Small intestine (tissue), 7 donors: Measurements from ENCODE around the gene KBTBD12. TPM values are rescaled to one million over a fixed set of nuclear protein-coding genes. Genes with fewer than 3 reads are reported as not detected.

ENCODE experiments used
- DNase-seq, 2 donors: peaks; one replicate each; pipeline versions ENCODE4 v3.0.0 to v3.0.0-alpha.2; 2013
- FAIRE-seq: peaks from 2 replicates; lab custom pipeline; 2012; peaks lifted over from hg19 to GRCh38; lab: Jason Lieb, UNC
- H3K27ac ChIP-seq, 3 donors: one replicate each; pipeline ENCODE4 v1.5.1; 2013; ENCODE audit warnings: low read length in 2 of 3, mild to moderate bottlenecking in 2 of 3, control low read depth in 1 of 3, inconsistent platforms in 1 of 3, low read depth in 1 of 3, moderate library complexity in 1 of 3
- H3K27me3 ChIP-seq, 3 donors: one replicate each; pipeline ENCODE4 v1.6.1; 2013; ENCODE audit warnings: low read length in 3 of 3, inconsistent platforms in 1 of 3; ENCODE audit not compliant: control insufficient read depth in 3 of 3, insufficient read depth in 3 of 3
- H3K36me3 ChIP-seq, 3 donors: one replicate each; pipeline ENCODE4 v1.6.1; 2013; ENCODE audit warnings: low read length in 3 of 3, inconsistent platforms in 1 of 3, low read depth in 1 of 3, mild to moderate bottlenecking in 1 of 3, moderate library complexity in 1 of 3; ENCODE audit not compliant: control insufficient read depth in 3 of 3, insufficient read depth in 2 of 3
- H3K4me1 ChIP-seq, 3 donors: one replicate each; pipeline ENCODE4 v1.6.1; 2013; ENCODE audit warnings: low read length in 2 of 3, inconsistent platforms in 1 of 3, low read depth in 1 of 3, mild to moderate bottlenecking in 1 of 3, moderate library complexity in 1 of 3; ENCODE audit not compliant: control insufficient read depth in 3 of 3, insufficient read depth in 2 of 3
- H3K4me3 ChIP-seq, 3 donors: one replicate each; pipeline ENCODE4 v1.5.1; 2013; ENCODE audit warnings: low read length in 3 of 3, control low read depth in 1 of 3, inconsistent platforms in 1 of 3, low read depth in 1 of 3, mild to moderate bottlenecking in 1 of 3, moderate library complexity in 1 of 3
- H3K9me3 ChIP-seq, 2 donors: one replicate each; pipeline ENCODE4 v1.6.1; 2013; ENCODE audit warnings: low read depth in 1 of 2, low read length in 1 of 2; ENCODE audit not compliant: control insufficient read depth in 2 of 2, insufficient read depth in 1 of 2
- WGBS, 3 donors: extraction: QIAGEN DNeasy Blood & Tissue Kit; methylation state at CpG; one replicate each; pipeline ENCODE4 v1.1.7; 2013; 5-methylcytosine and 5-hydroxymethylcytosine counted together
- polyA plus RNA-seq, 4 donors: library from polyadenylated mRNA; stranded (reverse) in 3 of 4; unstranded in 1 of 4; fragments of 200-250 nt in 3 of 4; fragments of 120-200 nt in 1 of 4; gene quantifications; one replicate each; pipeline versions ENCODE4 v1.2.1 to v1.2.3, GENCODE V29; 2013
- donor health status: healthy with polysubstance abuse.
- donor health status: control.
- donor health status: control.
- donor health status: Bipolar disorder and iron deficiency.
- donor health status: healthy.

The KBTBD12 gene
- polyA plus RNA-seq, 4 donors = 0.30 to 3.6 (median 1.2) TPM

DNA sequence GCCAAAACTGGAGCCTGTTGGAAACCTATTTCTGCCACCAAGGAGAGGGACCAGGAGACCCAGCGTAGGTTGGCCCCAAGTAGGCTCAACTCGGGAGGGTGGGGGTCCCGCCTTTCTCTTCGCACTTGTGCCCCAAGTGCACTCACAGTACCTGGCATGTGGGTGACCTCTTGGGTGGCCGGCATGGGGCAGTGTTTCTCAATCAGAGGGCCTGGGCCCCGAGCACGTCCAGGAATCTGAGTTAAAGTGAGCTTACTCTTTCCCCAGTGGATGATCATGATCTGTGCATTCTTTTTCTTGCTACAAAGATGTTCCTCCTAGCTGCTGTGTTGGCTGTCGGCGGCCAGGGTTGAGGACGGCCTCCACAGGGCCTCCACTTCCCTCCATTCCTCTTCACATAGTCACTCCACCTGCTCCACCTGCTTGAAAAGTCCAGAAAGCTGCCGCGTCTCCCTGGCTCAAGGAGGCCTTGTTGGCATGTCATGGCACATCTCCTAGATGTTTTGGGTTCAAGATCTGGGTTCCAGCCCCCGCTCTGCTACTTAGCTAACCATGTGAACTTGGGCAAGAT, 70.7 kb downstream of the KBTBD12 start:
- Histone ChIP-seq H3K9me3 (peaks cover 0 to 3% of the 10 kb centered on the region in 2 donors), H3K4me3 (no peak overlapping the region), H3K27ac (no peak overlapping the region), H3K27me3 (no peaks in the 10 kb centered on the region), H3K4me1 (no peaks in the 10 kb centered on the region), H3K36me3 (no peaks in the 10 kb centered on the region)
- FAIRE-seq = no peak
- WGBS, 3 donors = 87 to 97% (median 91%) methylated on average over 13 of the region's 13 CpGs
- DNase-seq = no peak

DNA sequence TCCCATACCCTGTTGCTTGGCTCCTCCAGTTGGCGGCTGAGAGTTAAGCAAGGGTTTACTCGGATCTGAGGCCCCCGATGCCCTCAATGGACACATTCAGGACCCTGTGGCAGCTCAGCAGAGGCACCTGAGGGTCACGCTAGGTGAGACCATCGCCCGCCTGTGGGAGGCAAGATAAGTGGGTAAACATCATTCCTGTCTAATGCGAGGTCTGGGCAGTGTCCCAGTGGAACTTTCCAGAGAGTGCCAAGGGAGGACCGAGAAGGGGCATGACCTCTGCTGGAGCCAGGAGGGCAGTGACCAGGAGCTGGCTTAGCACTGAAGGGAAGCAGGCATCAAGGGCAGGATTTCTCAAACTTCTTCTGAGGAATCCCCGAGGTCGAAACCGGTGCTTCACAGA, 71.8 kb downstream of the KBTBD12 start:
- DNase-seq (no peak), FAIRE-seq (no peak)
- Histone ChIP-seq H3K27me3 (no peaks in the 10 kb centered on the region), H3K9me3 (no peaks in the 10 kb centered on the region), H3K4me1 (no peaks in the 10 kb centered on the region), H3K36me3 (no peaks in the 10 kb centered on the region), H3K4me3 (no peak overlapping the region), H3K27ac (no peak overlapping the region)
- 54 to 74% (median 55%) methylated on average over 11 of the region's 11 CpGs for WGBS, 3 donors

- no peak overlapping the region for H3K27ac ChIP-seq
- H3K9me3 ChIP-seq = no peaks in the 10 kb centered on the region
- DNase-seq (peak; percentile 31 to 50), FAIRE-seq (no peak)
- 23 to 54% (median 40%) methylated on average over 7 of the region's 7 CpGs for WGBS, 3 donors
- no peaks in the 10 kb centered on the region for H3K4me1 ChIP-seq
- no peak overlapping the region for H3K4me3 ChIP-seq
- H3K36me3 ChIP-seq = no peaks in the 10 kb centered on the region
- H3K27me3 ChIP-seq = no peaks in the 10 kb centered on the region
These were observed 72.4 kb downstream of the KBTBD12 start for GRCh38 chr3:127987309-127987995.

DNA sequence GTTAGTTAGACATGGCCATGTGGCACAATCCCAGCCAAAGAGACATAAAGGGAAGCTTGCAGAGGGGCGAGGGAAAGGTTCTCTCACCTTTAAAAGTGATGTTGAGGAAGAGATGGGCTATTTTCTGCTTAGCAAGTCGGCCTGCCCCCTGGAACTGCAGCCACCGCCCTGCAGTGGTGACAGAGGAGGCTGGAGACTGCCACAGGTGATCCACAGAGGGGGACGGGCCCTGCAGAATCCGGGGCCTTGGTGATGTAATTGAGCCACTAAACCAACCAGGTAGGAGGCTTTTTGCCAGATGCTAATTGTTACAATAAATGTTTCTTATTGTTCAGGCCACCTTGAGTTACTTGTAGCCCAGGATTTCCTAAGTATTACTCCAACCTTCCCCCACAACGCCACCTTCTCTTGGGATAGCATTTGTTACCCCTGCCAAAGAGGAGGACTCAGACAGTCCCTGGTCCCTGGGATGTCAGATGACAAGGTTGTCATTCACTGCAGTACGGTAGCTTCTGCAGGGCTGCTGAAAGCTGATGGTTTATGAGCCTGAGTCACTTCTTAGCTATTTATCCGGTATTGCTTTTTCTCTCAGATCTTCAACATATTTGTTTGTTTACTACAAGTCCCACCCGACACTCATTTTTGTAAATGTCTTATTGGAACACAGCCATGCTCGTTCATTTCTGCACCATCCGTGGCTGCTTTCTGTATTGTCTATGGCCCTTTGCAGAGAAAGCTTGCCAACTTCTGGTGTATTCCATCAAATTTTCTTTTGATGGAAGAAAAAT, 73.9 kb downstream of the KBTBD12 start:
- Histone ChIP-seq H3K27me3 (no peaks in the 10 kb centered on the region), H3K4me3 (no peak overlapping the region), H3K9me3 (no peaks in the 10 kb centered on the region), H3K4me1 (no peaks in the 10 kb centered on the region), H3K36me3 (no peaks in the 10 kb centered on the region), H3K27ac (no peak overlapping the region)
- WGBS, 3 donors = 59 to 75% (median 66%) methylated on average over 11 of the region's 11 CpGs
- no peak for FAIRE-seq
- no peak for DNase-seq

DNA sequence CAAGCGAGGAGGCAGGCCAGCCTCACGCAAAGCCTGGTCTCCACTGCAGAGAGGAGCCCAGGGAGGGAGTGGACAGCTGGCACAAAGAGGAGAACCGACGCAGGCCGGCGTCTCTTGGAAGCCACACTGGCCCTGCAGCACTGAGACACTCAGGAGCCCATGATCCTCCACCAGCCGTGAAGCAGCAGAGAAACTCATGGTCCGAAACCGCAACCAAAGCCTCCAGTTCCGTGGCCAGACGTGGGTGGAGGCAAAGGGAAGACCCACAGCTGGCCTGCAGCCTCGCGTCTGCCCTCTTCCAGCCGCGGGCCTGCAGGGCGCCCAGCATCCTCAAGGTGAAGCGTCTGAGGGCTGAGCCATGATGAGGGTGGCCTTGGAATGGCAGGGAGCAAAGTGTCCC, 75.0 kb downstream of the KBTBD12 start:
- no peak for DNase-seq
- 92 to 93% (median 93%) methylated on average over 17 of the region's 17 CpGs for WGBS, 3 donors
- no peaks in the 10 kb centered on the region for H3K27me3 ChIP-seq
- FAIRE-seq = no peak
- H3K4me1 ChIP-seq = no peaks in the 10 kb centered on the region
- H3K9me3 ChIP-seq = no peaks in the 10 kb centered on the region
- no peaks in the 10 kb centered on the region for H3K36me3 ChIP-seq
- H3K4me3 ChIP-seq = no peak overlapping the region
- H3K27ac ChIP-seq = no peak overlapping the region

DNA sequence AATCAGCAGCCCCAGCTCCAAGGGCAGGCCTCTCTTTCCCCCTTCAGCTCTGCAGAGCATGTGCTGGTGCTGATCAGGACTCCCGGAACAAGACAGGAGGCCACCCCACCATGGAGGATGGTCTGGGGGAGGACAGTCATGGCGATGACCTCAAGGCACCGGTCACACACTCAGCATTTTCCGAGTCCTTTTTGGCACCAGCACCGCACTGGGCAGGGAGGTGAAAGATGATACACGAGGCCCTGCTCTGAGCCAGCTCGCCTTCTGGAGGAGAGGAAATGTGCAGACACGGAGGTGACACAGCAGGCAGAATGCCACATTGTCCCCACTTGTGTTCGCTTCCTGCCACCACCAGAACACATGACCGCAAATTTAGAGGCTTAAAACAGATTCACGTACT, 75.4 kb downstream of the KBTBD12 start:
- 79 to 92% (median 87%) methylated on average over 11 of the region's 11 CpGs for WGBS, 3 donors
- Histone ChIP-seq H3K4me1 (no peaks in the 10 kb centered on the region), H3K9me3 (no peaks in the 10 kb centered on the region), H3K36me3 (no peaks in the 10 kb centered on the region), H3K4me3 (no peak overlapping the region), H3K27ac (no peak overlapping the region), H3K27me3 (no peaks in the 10 kb centered on the region)
- no peak for FAIRE-seq
- DNase-seq = no peak

- FAIRE-seq (no peak), DNase-seq (no peak)
- H3K36me3 ChIP-seq = no peaks in the 10 kb centered on the region
- no peaks in the 10 kb centered on the region for H3K27me3 ChIP-seq
- H3K4me1 ChIP-seq = no peaks in the 10 kb centered on the region
- no peak overlapping the region for H3K4me3 ChIP-seq
- H3K27ac ChIP-seq = no peak overlapping the region
- no peaks in the 10 kb centered on the region for H3K9me3 ChIP-seq
- 84 to 91% (median 86%) methylated on average over 12 of the region's 12 CpGs for WGBS, 3 donors
These were observed 76.2 kb downstream of the KBTBD12 start for GRCh38 chr3:127991251-127991650.

DNA sequence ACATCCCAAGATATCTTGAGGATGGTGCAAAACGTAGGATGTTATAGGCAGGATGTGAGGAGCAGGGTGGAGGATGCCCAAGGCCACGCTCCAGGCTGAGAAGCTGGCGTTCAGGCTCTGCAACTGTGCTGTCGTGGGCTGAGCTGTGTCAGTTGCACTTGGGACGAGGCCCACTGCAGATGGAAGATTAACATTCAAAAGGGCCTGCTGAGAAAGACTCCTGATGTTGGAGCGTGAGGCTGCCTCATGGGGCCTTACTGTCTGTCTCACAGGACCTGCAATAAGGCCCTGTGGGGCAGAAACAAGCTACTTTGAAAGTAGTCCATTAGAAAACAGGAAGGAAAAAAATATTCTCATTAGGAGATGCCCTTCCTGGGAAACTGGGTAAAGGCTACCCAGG, 76.6 kb downstream of the KBTBD12 start:
- Histone ChIP-seq H3K4me3 (no peak overlapping the region), H3K9me3 (no peaks in the 10 kb centered on the region), H3K27me3 (no peaks in the 10 kb centered on the region), H3K27ac (no peak overlapping the region), H3K4me1 (no peaks in the 10 kb centered on the region), H3K36me3 (no peaks in the 10 kb centered on the region)
- DNase-seq (no peak), FAIRE-seq (no peak)
- 81 to 94% (median 84%) methylated on average over 6 of the region's 6 CpGs for WGBS, 3 donors
